Osteoblast (primary cell): ENCODE results near the gene ERG. TPM values are rescaled to one million over a fixed set of nuclear protein-coding genes. Genes with fewer than 3 reads are reported as not detected.
A peak's percentile ranks its signal among the peaks of the same experiment; 100 is the strongest.

Experiments used
- DNase-seq: peaks from one replicate; pipeline ENCODE4 v3.0.0; 2011; ENCODE audit warnings: low spot score, mixed read lengths; ENCODE audit not compliant: insufficient read length; ENCODE audit errors: missing footprints
- H2AFZ ChIP-seq: 2 replicates; pipeline ENCODE4 v1.6.0; 2011; ENCODE audit warnings: mild to moderate bottlenecking, low read length
- H3K27ac ChIP-seq: 2 replicates; pipeline ENCODE4 v1.5.1; 2011; ENCODE audit warnings: mild to moderate bottlenecking, low read depth, low read length, moderate library complexity
- H3K27me3 ChIP-seq: 2 replicates; pipeline ENCODE4 v1.6.0; 2012; ENCODE audit warnings: mild to moderate bottlenecking, control low read depth, inconsistent platforms, low read length, moderate library complexity; ENCODE audit not compliant: insufficient read depth
- H3K36me3 ChIP-seq: 2 replicates; pipeline ENCODE4 v1.5.1; 2011; ENCODE audit warnings: mild to moderate bottlenecking, low read length, control low read depth, moderate library complexity; ENCODE audit not compliant: insufficient read depth
- H3K4me1 ChIP-seq: 2 replicates; pipeline ENCODE4 v1.5.1; 2011; ENCODE audit warnings: mild to moderate bottlenecking, low read length, control low read depth, moderate library complexity; ENCODE audit not compliant: insufficient read depth
- H3K4me2 ChIP-seq: 2 replicates; pipeline ENCODE4 v1.6.0; 2011; ENCODE audit warnings: mild to moderate bottlenecking, low read length; ENCODE audit not compliant: insufficient read depth
- H3K4me3 ChIP-seq: fragments of 200-600 bp; sonication (generic); 3 replicates; pipeline ENCODE4 v1.5.1; 2012; ENCODE audit warnings: mild to moderate bottlenecking, low read length, inconsistent platforms; ENCODE audit not compliant: insufficient read depth
- H3K79me2 ChIP-seq: 2 replicates; pipeline ENCODE4 v1.6.0; 2012; ENCODE audit warnings: mild to moderate bottlenecking, low read length, control low read depth, inconsistent platforms; ENCODE audit not compliant: insufficient read depth
- H3K9me3 ChIP-seq: 2 replicates; pipeline ENCODE4 v1.5.1; 2011; ENCODE audit warnings: low read depth, low read length, control low read depth
- H4K20me1 ChIP-seq: 2 replicates; pipeline ENCODE4 v1.6.0; 2012; ENCODE audit warnings: mild to moderate bottlenecking, low read length, control low read depth; ENCODE audit not compliant: insufficient read depth
- CTCF ChIP-seq: IDR thresholded peaks from 2 replicates; pipeline ENCODE4 v1.5.1; 2011; ENCODE audit warnings: mild to moderate bottlenecking, low read depth, low read length, moderate library complexity; ENCODE audit errors: extremely low read depth
- total RNA-seq: library from RNA; depleted of rRNA; stranded (reverse); fragments of >200 nt; gene quantifications from 2 replicates; pipeline ENCODE4 v1.2.3, GENCODE V29; 2012

The ERG gene
- total RNA-seq, 1 donor: 1.1 TPM

- Histone ChIP-seq H3K9me3 (no peaks in the 10 kb centered on the region), H3K27ac (no peak overlapping the region), H3K4me1 (peaks cover 8% of the 10 kb centered on the region), H3K4me2 (no peak overlapping the region), H2AFZ (no peak overlapping the region), H3K79me2 (no peaks in the 10 kb centered on the region), H3K36me3 (no peaks in the 10 kb centered on the region), H3K4me3 (no peak overlapping the region), H4K20me1 (no peaks in the 10 kb centered on the region), H3K27me3 (peaks cover 7% of the 10 kb centered on the region)
- TF ChIP-seq CTCF: peak; percentile 79
- DNase-seq: no peak
Observed at GRCh38 chr21:38505654-38506523, 7.6 kb upstream of the ERG start.

GRCh38 chr21:38504066-38504465, 5.8 kb upstream of the ERG start:
- no peaks in the 10 kb centered on the region for H3K79me2 ChIP-seq
- H3K9me3 ChIP-seq: no peaks in the 10 kb centered on the region
- TF ChIP-seq CTCF: no peak
- no peak for DNase-seq
- H3K27me3 ChIP-seq: peaks cover 3% of the 10 kb centered on the region
- no peak overlapping the region for H3K27ac ChIP-seq
- H3K36me3 ChIP-seq: no peaks in the 10 kb centered on the region
- H3K4me2 ChIP-seq: no peak overlapping the region
- peaks cover 8% of the 10 kb centered on the region for H3K4me1 ChIP-seq
- H4K20me1 ChIP-seq: no peaks in the 10 kb centered on the region
- H3K4me3 ChIP-seq: no peak overlapping the region
- no peak overlapping the region for H2AFZ ChIP-seq

- H3K4me1 ChIP-seq: peaks cover 8% of the 10 kb centered on the region
- no peak overlapping the region for H3K4me2 ChIP-seq
- no peak for TF ChIP-seq CTCF
- DNase-seq: no peak
- no peaks in the 10 kb centered on the region for H4K20me1 ChIP-seq
- H3K4me3 ChIP-seq: no peak overlapping the region
- H2AFZ ChIP-seq: no peak overlapping the region
- no peaks in the 10 kb centered on the region for H3K36me3 ChIP-seq
- no peaks in the 10 kb centered on the region for H3K9me3 ChIP-seq
- no peak overlapping the region for H3K27ac ChIP-seq
- peaks cover under 1% of the 10 kb centered on the region for H3K27me3 ChIP-seq
- no peaks in the 10 kb centered on the region for H3K79me2 ChIP-seq
Observed at GRCh38 chr21:38503583-38503982, 5.3 kb upstream of the ERG start.

- H3K4me3 ChIP-seq: no peak overlapping the region
- DNase-seq: peak; percentile 62
- H3K9me3 ChIP-seq: no peaks in the 10 kb centered on the region
- no peak overlapping the region for H3K27ac ChIP-seq
- TF ChIP-seq CTCF: no peak
- no peak overlapping the region for H2AFZ ChIP-seq
- no peak overlapping the region for H3K4me2 ChIP-seq
- peaks cover 6% of the 10 kb centered on the region for H3K4me1 ChIP-seq
- H3K36me3 ChIP-seq: no peaks in the 10 kb centered on the region
- H4K20me1 ChIP-seq: no peaks in the 10 kb centered on the region
- H3K79me2 ChIP-seq: no peaks in the 10 kb centered on the region
- peaks cover 10% of the 10 kb centered on the region for H3K27me3 ChIP-seq
Observed at GRCh38 chr21:38500073-38500472, 1.8 kb upstream of the ERG start.
